ENCODE data around the gene BOLA1.

DNA sequence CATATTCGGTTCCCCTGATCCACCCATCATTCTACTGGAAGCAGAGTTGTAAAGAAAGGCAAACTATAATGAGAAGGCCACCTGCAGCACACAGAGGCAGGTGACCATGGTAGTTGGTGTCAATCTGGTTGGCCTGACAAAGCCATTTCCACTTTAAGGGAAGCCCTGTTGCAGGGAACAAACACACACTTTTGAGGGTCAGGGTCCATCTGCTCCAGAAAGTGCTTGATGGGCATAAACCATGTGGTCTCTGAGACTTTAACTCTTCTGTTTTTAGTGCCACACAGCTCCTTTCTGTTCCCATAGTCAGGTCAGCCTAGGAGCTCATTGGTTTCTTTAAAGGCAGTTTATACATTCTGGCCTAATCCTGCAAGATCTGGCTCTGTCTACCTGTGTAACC, 17.5 kb upstream of the BOLA1 start:
- TF ChIP-seq, protein P1, sequence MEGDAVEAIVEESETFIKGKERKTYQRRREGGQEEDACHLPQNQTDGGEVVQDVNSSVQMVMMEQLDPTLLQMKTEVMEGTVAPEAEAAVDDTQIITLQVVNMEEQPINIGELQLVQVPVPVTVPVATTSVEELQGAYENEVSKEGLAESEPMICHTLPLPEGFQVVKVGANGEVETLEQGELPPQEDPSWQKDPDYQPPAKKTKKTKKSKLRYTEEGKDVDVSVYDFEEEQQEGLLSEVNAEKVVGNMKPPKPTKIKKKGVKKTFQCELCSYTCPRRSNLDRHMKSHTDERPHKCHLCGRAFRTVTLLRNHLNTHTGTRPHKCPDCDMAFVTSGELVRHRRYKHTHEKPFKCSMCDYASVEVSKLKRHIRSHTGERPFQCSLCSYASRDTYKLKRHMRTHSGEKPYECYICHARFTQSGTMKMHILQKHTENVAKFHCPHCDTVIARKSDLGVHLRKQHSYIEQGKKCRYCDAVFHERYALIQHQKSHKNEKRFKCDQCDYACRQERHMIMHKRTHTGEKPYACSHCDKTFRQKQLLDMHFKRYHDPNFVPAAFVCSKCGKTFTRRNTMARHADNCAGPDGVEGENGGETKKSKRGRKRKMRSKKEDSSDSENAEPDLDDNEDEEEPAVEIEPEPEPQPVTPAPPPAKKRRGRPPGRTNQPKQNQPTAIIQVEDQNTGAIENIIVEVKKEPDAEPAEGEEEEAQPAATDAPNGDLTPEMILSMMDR (IDR thresholded peaks at IDR 0.05) = no peak
- no peak for TF ChIP-seq POLR2A (IDR thresholded peaks at IDR 0.05)
